ENCODE measurements around the gene TNK2. TPM values are rescaled to one million over a fixed set of nuclear protein-coding genes. Genes with fewer than 3 reads are reported as not detected.
"Not testable (repeated sequence)": the region's sequence is repeated elsewhere in the genome, so short reads cannot be mapped to it uniquely, and the experiment has no call there.

TNK2 gene
- total RNA-seq, 1 donor from 2014 or later: 132 TPM

GRCh38 chr3:195863121-195864061 is 45.0 kb downstream of the TNK2 start:
- POLR2A ChIA-PET: interaction anchor here (1.0 to 1.1 kb wide), 2 partner anchors 32 to 52 kb away, joined by 4 read pairs; no protein-coding TSS in a partner anchor
- intact Hi-C loops (cut with micrococcal nuclease): loop anchor here (1.0 kb wide), 2 partner anchors 32 to 52 kb away; no protein-coding TSS in a partner anchor
- peak overlapping the region; percentile 66 for H3K27ac Mint-ChIP-seq
- no peak overlapping the region for H3K4me3 Mint-ChIP-seq
- peaks cover 15% of the 10 kb centered on the region for H3K36me3 Mint-ChIP-seq (ENCODE audit: low read depth)
- H3K9me3 Mint-ChIP-seq: no peaks in the 10 kb centered on the region
- H3K27me3 Mint-ChIP-seq: no peaks in the 10 kb centered on the region
- peak; percentile 43 for TF ChIP-seq CTCF (IDR thresholded peaks at IDR 0.05)
- ATAC-seq (ENCODE audit: low read depth) (peak; percentile 94), DNase-seq (peak; percentile 67)
- CTCF ChIA-PET: interaction anchor here (0.6 to 4.5 kb wide), 9 partner anchors 26 to 1008 kb away, joined by 3 to 62 read pairs (median 6); no protein-coding TSS in a partner anchor
- peaks cover 11% of the 10 kb centered on the region for H3K4me1 Mint-ChIP-seq

- DNase-seq; H3K4me3 Mint-ChIP-seq; H3K27me3 Mint-ChIP-seq; H3K27ac Mint-ChIP-seq; intact Hi-C loops (cut with micrococcal nuclease); ATAC-seq (ENCODE audit: low read depth); H3K9me3 Mint-ChIP-seq: not testable (repeated sequence)
- ChIA-PET POLR2A (interaction anchor here (1.1 to 2.1 kb wide), 3 partner anchors 45 to 53 kb away, joined by 3 to 26 read pairs (median 4); partner anchors contain the start of gene TNK2), CTCF (interaction anchor here (1.0 to 5.3 kb wide), 5 partner anchors 32 to 53 kb away, joined by 3 to 67 read pairs (median 9); partner anchors contain the start of gene TNK2)
- Mint-ChIP-seq H3K36me3 (ENCODE audit: low read depth) (peaks cover 15% of the 10 kb centered on the region), H3K4me1 (peaks cover 11% of the 10 kb centered on the region)
These were observed 46.0 kb downstream of the TNK2 start for GRCh38 chr3:195862318-195862717.

DNA sequence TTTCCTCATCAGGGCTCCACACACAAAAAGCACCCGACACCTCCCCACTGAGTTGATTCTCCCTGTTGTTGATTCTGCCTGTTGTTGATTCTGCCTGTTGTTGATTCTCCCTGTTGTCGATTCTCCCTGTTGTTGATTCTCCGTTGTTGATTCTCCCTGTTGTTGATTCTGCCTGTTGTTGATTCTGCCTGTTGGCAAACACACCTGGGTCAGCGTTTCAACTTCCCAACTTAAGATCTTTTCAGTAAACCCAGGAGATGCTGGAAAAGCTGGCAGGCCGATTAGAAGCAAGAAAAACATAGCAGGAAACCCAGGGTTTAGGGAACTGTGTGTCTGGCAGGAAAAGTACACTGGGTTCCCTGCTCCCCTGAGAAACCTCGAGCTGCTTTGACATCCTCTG is 47.9 kb downstream of the TNK2 start:
- no peak for TF ChIP-seq CTCF (IDR thresholded peaks at IDR 0.05)
- ChIA-PET CTCF (interaction anchor here (1.2 to 5.3 kb wide), 3 partner anchors 34 to 310 kb away, joined by 3 to 67 read pairs (median 62); no protein-coding TSS in a partner anchor), POLR2A (interaction anchor here (0.8 to 2.1 kb wide), 3 partner anchors 35 to 1443 kb away, joined by 4 to 26 read pairs (median 6); no protein-coding TSS in a partner anchor)
- H3K36me3 Mint-ChIP-seq (ENCODE audit: low read depth): peaks cover 6% of the 10 kb centered on the region
- peaks cover 11% of the 10 kb centered on the region for H3K4me1 Mint-ChIP-seq
- H3K27me3 Mint-ChIP-seq: peaks cover 1% of the 10 kb centered on the region
- H3K9me3 Mint-ChIP-seq: no peaks in the 10 kb centered on the region
- DNase-seq: no peak
- no peak for ATAC-seq (ENCODE audit: low read depth)
- no peak overlapping the region for H3K27ac Mint-ChIP-seq
- no peak overlapping the region for H3K4me3 Mint-ChIP-seq
- intact Hi-C loops (cut with micrococcal nuclease): no loop called here

DNA sequence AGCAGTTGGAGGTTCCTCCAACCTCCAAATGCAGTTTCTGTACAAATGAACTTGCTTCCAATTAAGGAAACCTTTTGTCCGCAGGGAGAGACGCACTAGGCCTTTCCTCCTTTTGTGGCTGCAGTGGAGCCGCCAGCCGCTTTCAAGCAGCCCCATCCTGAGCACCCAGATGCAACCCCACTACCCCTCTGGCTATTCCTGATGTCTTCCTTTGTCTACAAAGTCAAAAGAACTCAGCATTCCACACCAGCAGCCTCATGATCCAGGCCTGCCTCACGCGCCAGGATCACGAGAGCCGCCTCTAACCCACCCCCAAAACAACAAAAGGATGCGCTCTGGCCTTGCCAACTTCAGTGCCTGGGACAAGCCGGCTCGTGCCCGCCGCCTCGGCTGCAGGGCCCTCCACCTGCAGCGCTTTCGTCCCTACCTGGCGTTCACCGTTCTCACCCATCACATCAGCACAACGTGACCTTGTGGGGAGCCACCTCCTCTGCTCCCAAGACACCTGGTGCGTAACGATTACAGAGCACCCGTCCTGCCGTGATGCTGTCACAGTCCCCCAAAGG is 48.4 kb downstream of the TNK2 start:
- TF ChIP-seq CTCF (IDR thresholded peaks at IDR 0.05): no peak
- POLR2A ChIA-PET: interaction anchor here (0.8 to 1.2 kb wide), 5 partner anchors 9 to 55 kb away, joined by 4 to 7 read pairs (median 6); partner anchors contain the start of gene TNK2
- CTCF ChIA-PET: interaction anchor here (0.8 to 5.8 kb wide), 11 partner anchors 9 to 72 kb away, joined by 3 to 70 read pairs (median 7); partner anchors contain the start of gene TNK2
- Mint-ChIP-seq H3K36me3 (ENCODE audit: low read depth) (peaks cover 4% of the 10 kb centered on the region), H3K9me3 (no peaks in the 10 kb centered on the region), H3K4me1 (peaks cover 11% of the 10 kb centered on the region), H3K4me3 (no peak overlapping the region), H3K27me3 (peaks cover 3% of the 10 kb centered on the region), H3K27ac (no peak overlapping the region)
- ATAC-seq (ENCODE audit: low read depth) (no peak), DNase-seq (no peak)
- intact Hi-C loops (cut with micrococcal nuclease): loop anchor here (1.0 to 10.0 kb wide), 4 partner anchors 34 to 235 kb away; no protein-coding TSS in a partner anchor
